Adrenal gland (tissue), 5 donors: Measurements from ENCODE around the gene CCNI.

Experiments
- POLR2A ChIP-seq, 2 donors: fragments of 450-650 bp; IDR thresholded peaks; one replicate each; pipeline ENCODE4 v1.6.1; 2017; ENCODE audit warnings: antibody characterized with exemption in 2 of 2, mild to moderate bottlenecking in 2 of 2, moderate library complexity in 1 of 2
- TF ChIP-seq, protein P1 (sequence below), 6 experiments: fragments of 450-650 bp in 4 of 6; fragments of 200-600 bp in 2 of 6; sonication (generic) in 1 of 6; IDR thresholded peaks; 1 replicate in 5 of 6; 2 replicates in 1 of 6; pipeline versions ENCODE4 v1.5.1 to v1.8.0; 2016 to 2021; ENCODE audit warnings: antibody characterized with exemption in 6 of 6, mild to moderate bottlenecking in 2 of 6, moderate library complexity in 1 of 6
- donor health status: DM: no; HTN: no; CAD: no.

DNA sequence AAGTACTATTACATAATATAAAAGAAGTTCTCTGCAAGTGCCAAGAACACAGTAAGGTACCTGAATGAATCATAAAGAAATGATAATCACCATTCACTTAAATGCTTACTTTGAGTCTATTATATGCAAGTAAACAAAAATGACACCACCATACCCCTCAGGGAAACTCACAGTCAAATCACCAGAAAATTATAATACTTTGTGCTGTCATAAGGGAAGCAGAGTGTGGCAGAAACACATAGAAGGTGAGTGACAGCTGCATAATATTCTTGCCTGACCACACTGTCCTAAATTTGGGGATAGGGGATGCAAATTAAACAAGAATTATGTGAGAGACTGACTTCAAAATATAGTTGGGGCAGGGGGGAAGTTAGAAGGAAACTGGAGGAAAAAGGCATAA, 12.9 kb downstream of the CCNI start:
- no peak for TF ChIP-seq POLR2A (IDR thresholded peaks at IDR 0.05)
- TF ChIP-seq, protein P1, sequence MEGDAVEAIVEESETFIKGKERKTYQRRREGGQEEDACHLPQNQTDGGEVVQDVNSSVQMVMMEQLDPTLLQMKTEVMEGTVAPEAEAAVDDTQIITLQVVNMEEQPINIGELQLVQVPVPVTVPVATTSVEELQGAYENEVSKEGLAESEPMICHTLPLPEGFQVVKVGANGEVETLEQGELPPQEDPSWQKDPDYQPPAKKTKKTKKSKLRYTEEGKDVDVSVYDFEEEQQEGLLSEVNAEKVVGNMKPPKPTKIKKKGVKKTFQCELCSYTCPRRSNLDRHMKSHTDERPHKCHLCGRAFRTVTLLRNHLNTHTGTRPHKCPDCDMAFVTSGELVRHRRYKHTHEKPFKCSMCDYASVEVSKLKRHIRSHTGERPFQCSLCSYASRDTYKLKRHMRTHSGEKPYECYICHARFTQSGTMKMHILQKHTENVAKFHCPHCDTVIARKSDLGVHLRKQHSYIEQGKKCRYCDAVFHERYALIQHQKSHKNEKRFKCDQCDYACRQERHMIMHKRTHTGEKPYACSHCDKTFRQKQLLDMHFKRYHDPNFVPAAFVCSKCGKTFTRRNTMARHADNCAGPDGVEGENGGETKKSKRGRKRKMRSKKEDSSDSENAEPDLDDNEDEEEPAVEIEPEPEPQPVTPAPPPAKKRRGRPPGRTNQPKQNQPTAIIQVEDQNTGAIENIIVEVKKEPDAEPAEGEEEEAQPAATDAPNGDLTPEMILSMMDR (IDR thresholded peaks at IDR 0.05) = no peak
